SU-DHL-6 (cell line): Measurements from ENCODE around the gene WDPCP.
"Not testable (repeated sequence)": the region's sequence is repeated elsewhere in the genome, so short reads cannot be mapped to it uniquely, and the experiment has no call there.

Experiments used
- H2AFZ ChIP-seq: fragments of 200-600 bp; sonication (generic); 2 replicates; pipeline ENCODE4 v1.6.1; 2014; ENCODE audit warnings: low read depth, mild to moderate bottlenecking, moderate library complexity, mixed read lengths, antibody characterized with exemption, low read length; ENCODE audit not compliant: severe bottlenecking
- H3F3A ChIP-seq: fragments of 200-600 bp; shearing (Covaris generic); 2 replicates; pipeline ENCODE4 v1.6.0; 2016; ENCODE audit warnings: antibody characterized with exemption, mild to moderate bottlenecking; ENCODE audit not compliant: insufficient read depth
- H3K27ac ChIP-seq: fragments of 200-600 bp; sonication (generic); 2 replicates; pipeline ENCODE4 v1.5.1; 2016; ENCODE audit warnings: low read depth, mild to moderate bottlenecking, low read length, moderate library complexity, mixed read lengths
- H3K27me3 ChIP-seq: fragments of 200-600 bp; sonication (generic), shearing (Covaris generic); 2 replicates; pipeline ENCODE4 v1.6.0; 2014; ENCODE audit warnings: mild to moderate bottlenecking, low read length
- H3K36me3 ChIP-seq: fragments of 200-600 bp; sonication (generic); 2 replicates; pipeline ENCODE4 v1.6.1; 2014; ENCODE audit warnings: mild to moderate bottlenecking, low read length, mixed read lengths
- H3K4me2 ChIP-seq: fragments of 300-600, 200-600 bp; shearing (Covaris generic), sonication (generic); 2 replicates; pipeline ENCODE4 v1.6.0; 2014; ENCODE audit warnings: low read length, low read depth, mild to moderate bottlenecking; ENCODE audit not compliant: poor library complexity, severe bottlenecking
- H3K4me3 ChIP-seq: fragments of 200-600 bp; sonication (generic); 2 replicates; pipeline ENCODE4 v1.5.1; 2014; ENCODE audit warnings: antibody characterized with exemption, low read length, mild to moderate bottlenecking, mixed read lengths; ENCODE audit not compliant: insufficient read depth, poor library complexity, severe bottlenecking
- H3K79me2 ChIP-seq: fragments of 200-600 bp; sonication (generic); 2 replicates; pipeline ENCODE4 v1.6.1; 2014; ENCODE audit warnings: mild to moderate bottlenecking, low read length, moderate library complexity; ENCODE audit not compliant: insufficient read depth
- H3K9ac ChIP-seq: fragments of 200-600 bp; sonication (generic); 2 replicates; pipeline ENCODE4 v1.7.0; 2014; ENCODE audit warnings: mild to moderate bottlenecking, low read length
- H3K9me2 ChIP-seq: fragments of 200-600 bp; sonication (generic); replicated peaks from 2 replicates; pipeline ENCODE4 v1.6.1; 2014; ENCODE audit warnings: low read length; ENCODE audit not compliant: insufficient read depth
- H3K9me3 ChIP-seq: fragments of 200-600 bp; sonication (generic); 2 replicates; pipeline ENCODE4 v1.6.1; 2014; ENCODE audit warnings: low read length, mixed read lengths; ENCODE audit not compliant: insufficient read depth
- H4K20me1 ChIP-seq: fragments of 200-600 bp; sonication (generic); 2 replicates; pipeline ENCODE4 v1.6.1; 2014; ENCODE audit warnings: low read depth, mild to moderate bottlenecking, antibody characterized with exemption, low read length, moderate library complexity, mixed read lengths
- EZH2phosphoT487 ChIP-seq: fragments of 200-600 bp; sonication (generic), shearing (Covaris generic); conservative IDR thresholded peaks from 2 replicates; pipeline ENCODE4 v1.6.1; 2018; ENCODE audit warnings: mild to moderate bottlenecking, antibody characterized with exemption, low read length, moderate library complexity, mixed read lengths
- TF ChIP-seq, protein P1 (sequence below): fragments of 200-600 bp; sonication (generic); IDR thresholded peaks from one replicate; pipeline ENCODE4 v1.5.1; 2017; ENCODE audit warnings: antibody characterized with exemption, mild to moderate bottlenecking, low read length, moderate library complexity; ENCODE audit not compliant: insufficient read depth, poor library complexity, severe bottlenecking

WDPCP gene

GRCh38 chr2:63477686-63478085 is 110.6 kb downstream of the WDPCP start:
- no peaks in the 10 kb centered on the region for H3K27me3 ChIP-seq
- no peaks in the 10 kb centered on the region for H3K9me3 ChIP-seq
- no peak overlapping the region for H3K27ac ChIP-seq
- no peak overlapping the region for H2AFZ ChIP-seq
- no peaks in the 10 kb centered on the region for H3K79me2 ChIP-seq
- no peak for TF ChIP-seq EZH2phosphoT487
- TF ChIP-seq, protein P1, sequence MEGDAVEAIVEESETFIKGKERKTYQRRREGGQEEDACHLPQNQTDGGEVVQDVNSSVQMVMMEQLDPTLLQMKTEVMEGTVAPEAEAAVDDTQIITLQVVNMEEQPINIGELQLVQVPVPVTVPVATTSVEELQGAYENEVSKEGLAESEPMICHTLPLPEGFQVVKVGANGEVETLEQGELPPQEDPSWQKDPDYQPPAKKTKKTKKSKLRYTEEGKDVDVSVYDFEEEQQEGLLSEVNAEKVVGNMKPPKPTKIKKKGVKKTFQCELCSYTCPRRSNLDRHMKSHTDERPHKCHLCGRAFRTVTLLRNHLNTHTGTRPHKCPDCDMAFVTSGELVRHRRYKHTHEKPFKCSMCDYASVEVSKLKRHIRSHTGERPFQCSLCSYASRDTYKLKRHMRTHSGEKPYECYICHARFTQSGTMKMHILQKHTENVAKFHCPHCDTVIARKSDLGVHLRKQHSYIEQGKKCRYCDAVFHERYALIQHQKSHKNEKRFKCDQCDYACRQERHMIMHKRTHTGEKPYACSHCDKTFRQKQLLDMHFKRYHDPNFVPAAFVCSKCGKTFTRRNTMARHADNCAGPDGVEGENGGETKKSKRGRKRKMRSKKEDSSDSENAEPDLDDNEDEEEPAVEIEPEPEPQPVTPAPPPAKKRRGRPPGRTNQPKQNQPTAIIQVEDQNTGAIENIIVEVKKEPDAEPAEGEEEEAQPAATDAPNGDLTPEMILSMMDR = no peak
- H3F3A ChIP-seq = no peaks in the 10 kb centered on the region
- H3K4me3 ChIP-seq = no peak overlapping the region
- H3K36me3 ChIP-seq = no peaks in the 10 kb centered on the region; the same call in 1 of the 2 replicates
- H4K20me1 ChIP-seq = no peaks in the 10 kb centered on the region
- no peak overlapping the region for H3K9ac ChIP-seq
- no peak overlapping the region for H3K4me2 ChIP-seq
- no peaks in the 10 kb centered on the region for H3K9me2 ChIP-seq

DNA sequence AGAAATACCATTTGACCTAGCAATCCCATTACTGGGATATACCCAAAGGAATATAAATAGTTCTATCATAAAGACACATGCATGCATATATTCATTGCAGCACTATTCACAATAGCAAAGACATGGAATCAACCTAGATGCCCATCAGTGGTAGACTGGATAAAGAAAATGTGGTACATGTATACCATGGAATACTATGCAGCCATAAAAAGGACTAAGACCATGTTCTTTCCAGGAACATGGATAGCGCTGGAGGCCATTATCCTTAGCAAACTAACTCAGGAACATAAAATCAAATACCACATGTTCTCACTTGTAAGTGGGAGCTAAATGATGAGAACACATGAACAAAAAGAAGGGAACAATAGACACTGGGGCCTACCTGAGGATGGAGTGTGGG is 119.0 kb downstream of the WDPCP start:
- not testable (repeated sequence) for H3K9ac ChIP-seq, H3K4me2 ChIP-seq, H3F3A ChIP-seq, H4K20me1 ChIP-seq, H3K9me3 ChIP-seq, H2AFZ ChIP-seq, H3K4me3 ChIP-seq, H3K36me3 ChIP-seq, H3K27me3 ChIP-seq, H3K79me2 ChIP-seq, H3K27ac ChIP-seq, H3K9me2 ChIP-seq

DNA sequence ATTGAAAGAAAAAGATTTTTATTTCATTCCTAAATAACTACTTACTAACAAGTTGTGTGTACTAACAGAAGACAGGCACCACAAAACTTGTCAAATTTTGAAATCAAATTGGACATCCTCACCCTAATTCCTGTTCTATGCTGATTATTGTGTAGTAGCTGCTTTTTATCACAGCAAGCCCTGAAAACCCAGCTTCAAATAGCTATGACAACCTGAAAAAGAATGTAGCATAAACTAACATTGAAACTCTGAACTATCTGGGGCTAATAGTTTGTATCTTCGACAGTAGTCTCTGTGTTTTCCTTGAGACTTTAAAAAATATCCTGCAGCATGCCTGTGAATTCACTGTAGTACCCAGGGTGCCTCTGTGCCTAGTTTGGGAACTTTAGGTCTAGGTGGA is 122.6 kb downstream of the WDPCP start:
- no peak overlapping the region for H3K27ac ChIP-seq
- H4K20me1 ChIP-seq = no peaks in the 10 kb centered on the region
- H3K4me3 ChIP-seq = no peak overlapping the region
- no peaks in the 10 kb centered on the region for H3K79me2 ChIP-seq
- H3K9me3 ChIP-seq = no peaks in the 10 kb centered on the region
- H3F3A ChIP-seq = peaks cover 4% of the 10 kb centered on the region
- no peak for TF ChIP-seq EZH2phosphoT487
- no peaks in the 10 kb centered on the region for H3K9me2 ChIP-seq
- no peak overlapping the region for H2AFZ ChIP-seq
- H3K36me3 ChIP-seq = 0 out of 2 replicates have a peak, but pooled peaks cover 3% of the 10 kb centered on the region
- no peak overlapping the region for H3K9ac ChIP-seq
- H3K4me2 ChIP-seq = no peak overlapping the region
- no peaks in the 10 kb centered on the region for H3K27me3 ChIP-seq

DNA sequence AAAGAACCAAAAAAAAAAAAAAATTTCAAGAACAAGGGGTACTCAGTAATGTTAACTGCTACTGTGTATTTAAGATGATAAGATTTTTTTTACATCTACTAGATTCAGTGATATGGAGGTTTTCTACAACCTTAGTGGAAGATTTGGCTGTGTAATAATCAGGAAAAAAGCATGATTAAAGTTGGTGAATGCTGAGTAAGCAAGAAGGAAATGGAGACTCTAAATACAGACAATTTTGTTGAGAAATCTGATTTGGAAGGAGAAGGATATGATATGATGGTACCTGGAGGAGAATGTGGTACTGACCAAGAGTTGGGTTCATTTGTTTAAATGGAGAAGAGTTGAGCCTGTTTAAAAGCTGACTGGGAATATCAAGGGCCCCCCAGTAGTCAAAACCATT is 125.1 kb downstream of the WDPCP start:
- Histone ChIP-seq H3K4me2 (no peak overlapping the region), H3F3A (peaks cover 4% of the 10 kb centered on the region), H3K79me2 (no peaks in the 10 kb centered on the region), H3K36me3 (0 out of 2 replicates have a peak, but pooled peaks cover 6% of the 10 kb centered on the region), H3K27me3 (no peaks in the 10 kb centered on the region), H3K27ac (no peak overlapping the region), H4K20me1 (no peaks in the 10 kb centered on the region), H3K9me2 (no peaks in the 10 kb centered on the region), H3K9me3 (0 out of 2 replicates have a peak, but pooled peaks cover 4% of the 10 kb centered on the region), H2AFZ (no peak overlapping the region), H3K9ac (no peak overlapping the region), H3K4me3 (no peak overlapping the region)
- TF ChIP-seq EZH2phosphoT487 = no peak
- TF ChIP-seq, protein P1 = no peak
